GM18517 (cell line): Measurements from ENCODE around the gene RMDN2.

Experiments
- ATAC-seq: cut with Tn5 transposase; IDR thresholded peaks from one replicate; pipeline ENCODE4 v1.9.1; 2021; ENCODE audit warnings: mild to moderate bottlenecking, moderate library complexity; ENCODE audit not compliant: unreplicated experiment

RMDN2 gene

GRCh38 chr2:37925063-37925897 is at the start of gene RMDN2:
TSS of gene RMDN2 (plus strand) at chr2:37925287. CDS start at chr2:37929278, 3,991 bp downstream.
- ATAC-seq: peak; percentile 84

GRCh38 chr2:37875403-37875906 is 49.6 kb upstream of the RMDN2 start:
- no peak for ATAC-seq

- no peak for ATAC-seq
Measured at GRCh38 chr2:37876227-37876626, 48.9 kb upstream of the RMDN2 start.

- ATAC-seq: no peak
Measured at GRCh38 chr2:37877457-37878315, 47.4 kb upstream of the RMDN2 start.

GRCh38 chr2:37878536-37878935 is 46.6 kb upstream of the RMDN2 start:
- ATAC-seq: no peak

- no peak for ATAC-seq
Measured at GRCh38 chr2:37880551-37880950, 44.5 kb upstream of the RMDN2 start.

- no peak for ATAC-seq
Measured at GRCh38 chr2:37881397-37881796, 43.7 kb upstream of the RMDN2 start.

- no peak for ATAC-seq
Measured at GRCh38 chr2:37882036-37882435, 43.1 kb upstream of the RMDN2 start.

- no peak for ATAC-seq
Measured at GRCh38 chr2:37883518-37883917, 41.6 kb upstream of the RMDN2 start.

GRCh38 chr2:37885329-37885993 is 39.6 kb upstream of the RMDN2 start:
- no peak for ATAC-seq

GRCh38 chr2:37886745-37887144 is 38.3 kb upstream of the RMDN2 start:
- no peak for ATAC-seq

- ATAC-seq: no peak
Measured at GRCh38 chr2:37887286-37887685, 37.8 kb upstream of the RMDN2 start.

GRCh38 chr2:37890893-37891495 is 34.1 kb upstream of the RMDN2 start:
- no peak for ATAC-seq

GRCh38 chr2:37891846-37892435 is 33.1 kb upstream of the RMDN2 start:
- no peak for ATAC-seq

- ATAC-seq: peak; percentile 88
Measured at GRCh38 chr2:37892436-37893114, 32.5 kb upstream of the RMDN2 start.

GRCh38 chr2:37893327-37893726 is 31.8 kb upstream of the RMDN2 start:
- ATAC-seq: no peak

- ATAC-seq: no peak
Measured at GRCh38 chr2:37894047-37894446, 31.0 kb upstream of the RMDN2 start.

- no peak for ATAC-seq
Measured at GRCh38 chr2:37894601-37895000, 30.5 kb upstream of the RMDN2 start.

- no peak for ATAC-seq
Measured at GRCh38 chr2:37895140-37895539, 29.9 kb upstream of the RMDN2 start.

- no peak for ATAC-seq
Measured at GRCh38 chr2:37896319-37896718, 28.8 kb upstream of the RMDN2 start.
